Measurements from ENCODE around the gene BCAS3.
"Not testable (repeated sequence)": the region's sequence is repeated elsewhere in the genome, so short reads cannot be mapped to it uniquely, and the experiment has no call there.

BCAS3 gene

GRCh38 chr17:60941571-60941970 is 263.9 kb downstream of the BCAS3 start:
- no peak for DNase-seq

DNA sequence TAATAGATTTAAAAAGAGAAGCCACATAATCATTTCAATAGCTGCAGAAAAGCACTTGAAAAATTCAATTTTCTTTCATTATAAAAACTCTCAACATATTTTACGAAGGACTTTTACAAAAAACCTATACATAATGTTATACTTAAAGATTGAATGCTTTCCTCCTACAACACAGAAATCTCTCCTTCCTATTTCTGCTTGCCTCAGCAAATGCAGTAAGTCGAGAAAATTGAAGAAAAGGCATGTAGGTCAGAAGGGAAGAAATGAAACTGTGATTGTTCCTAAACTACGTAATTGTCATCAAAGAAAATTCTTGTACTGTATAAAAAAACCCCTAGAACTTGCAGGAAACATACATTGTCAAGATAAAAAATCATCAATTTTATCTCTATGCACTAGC is 267.1 kb downstream of the BCAS3 start:
- no peak for DNase-seq

DNA sequence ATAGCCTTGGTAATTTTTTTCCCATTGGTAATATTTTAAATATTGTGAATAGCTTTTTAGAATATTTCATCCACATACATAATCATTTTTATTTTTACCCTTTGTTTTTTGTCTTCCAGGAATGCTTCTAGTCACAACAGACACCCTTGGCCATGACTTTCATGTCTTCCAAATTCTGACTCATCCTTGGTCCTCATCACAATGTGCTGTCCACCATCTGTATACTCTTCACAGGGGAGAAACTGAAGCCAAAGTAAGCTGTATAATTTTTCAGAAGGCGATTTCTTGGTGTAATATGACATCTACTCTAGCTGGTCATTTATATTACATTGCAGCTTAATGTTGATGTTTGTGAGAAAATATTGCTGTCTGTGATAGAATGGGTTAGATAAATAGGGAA is 269.4 kb downstream of the BCAS3 start:
- DNase-seq = no peak

DNA sequence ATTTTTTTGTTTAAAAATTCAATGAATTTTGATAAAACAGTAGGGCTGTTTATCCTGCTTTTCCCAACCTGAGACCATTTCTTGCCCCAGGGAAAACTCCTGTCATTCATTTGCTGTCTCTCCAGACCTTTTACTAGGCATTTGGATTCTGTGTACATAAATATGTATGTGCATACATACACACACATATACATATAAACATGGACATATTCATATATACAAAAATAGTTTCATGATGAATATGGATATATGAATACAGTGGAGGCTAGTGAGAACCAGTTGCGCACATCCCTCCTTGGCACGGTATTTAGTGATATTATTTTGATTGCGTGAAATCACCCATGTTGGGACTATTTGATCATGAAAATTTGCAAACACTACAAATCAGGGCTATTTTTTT is 269.9 kb downstream of the BCAS3 start:
- no peak for DNase-seq

- DNase-seq = no peak
These were observed 275.1 kb downstream of the BCAS3 start for GRCh38 chr17:60952747-60953146.

GRCh38 chr17:60959011-60959410 is 281.4 kb downstream of the BCAS3 start:
- no peak for DNase-seq

DNA sequence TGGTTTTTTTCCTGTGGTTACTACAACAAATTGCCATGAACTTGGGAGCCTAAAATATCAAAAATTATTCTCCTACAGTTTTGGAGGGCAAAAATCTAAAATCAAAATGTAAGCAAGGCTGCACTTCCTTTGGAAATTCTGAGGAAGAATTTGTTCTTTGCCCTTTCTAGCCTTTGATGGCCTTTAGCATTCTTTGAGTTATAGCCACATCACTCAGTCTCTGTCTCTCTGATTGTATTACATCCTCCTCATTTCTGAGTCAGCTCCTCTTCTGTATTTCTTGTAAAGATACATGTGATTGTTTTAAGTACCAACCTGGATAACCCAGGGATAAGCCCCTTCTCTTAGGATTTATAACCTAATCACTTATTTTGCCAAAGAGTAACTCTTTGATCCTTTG is 282.0 kb downstream of the BCAS3 start:
- no peak for DNase-seq

GRCh38 chr17:60960398-60961065 is 282.9 kb downstream of the BCAS3 start:
- DNase-seq = no peak

DNA sequence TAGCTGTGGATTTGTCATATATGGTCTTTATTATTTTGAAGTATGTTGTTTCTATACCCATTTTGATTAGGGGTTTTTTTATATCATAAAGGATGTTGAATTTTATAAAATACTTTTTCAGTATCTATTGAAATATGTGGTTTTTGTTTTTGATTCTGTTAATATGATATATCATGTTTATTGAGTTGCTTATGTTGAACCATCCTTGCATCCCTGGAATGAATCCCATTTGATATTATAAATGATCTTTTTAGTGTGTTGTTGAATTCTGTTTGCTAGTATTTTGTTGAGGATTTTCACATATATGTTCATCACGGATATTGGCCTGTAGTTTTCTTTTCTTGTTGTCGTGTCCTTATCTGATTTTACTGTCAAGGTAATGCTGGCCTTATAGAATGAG is 286.5 kb downstream of the BCAS3 start:
- DNase-seq = no peak

- DNase-seq = no peak
These were observed 290.6 kb downstream of the BCAS3 start for GRCh38 chr17:60968266-60968665.

- no peak for DNase-seq
These were observed 291.9 kb downstream of the BCAS3 start for GRCh38 chr17:60969500-60970037.

DNA sequence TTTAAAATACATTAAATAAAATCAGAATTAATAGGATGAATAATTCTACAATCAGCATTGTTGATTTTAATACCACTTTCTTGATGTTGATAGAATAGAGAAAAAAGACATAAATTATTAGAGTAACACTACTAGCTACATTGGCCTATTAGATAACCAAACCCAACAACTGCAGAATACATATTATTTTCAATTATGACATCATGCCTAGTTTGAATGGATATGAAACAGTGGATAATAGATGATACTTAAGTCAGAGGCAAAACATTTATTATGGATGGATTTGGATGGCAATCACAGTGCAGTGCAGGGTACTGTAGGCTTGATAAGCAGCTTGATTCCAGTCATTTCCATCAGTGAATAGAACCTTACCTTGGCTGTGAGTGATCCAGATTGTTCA is 293.1 kb downstream of the BCAS3 start:
- no peak for DNase-seq

- DNase-seq = peak; percentile 22 to 34
These were observed 294.1 kb downstream of the BCAS3 start for GRCh38 chr17:60971515-60972369.

- DNase-seq = not testable (repeated sequence)
These were observed 299.2 kb downstream of the BCAS3 start for GRCh38 chr17:60976861-60977260.

DNA sequence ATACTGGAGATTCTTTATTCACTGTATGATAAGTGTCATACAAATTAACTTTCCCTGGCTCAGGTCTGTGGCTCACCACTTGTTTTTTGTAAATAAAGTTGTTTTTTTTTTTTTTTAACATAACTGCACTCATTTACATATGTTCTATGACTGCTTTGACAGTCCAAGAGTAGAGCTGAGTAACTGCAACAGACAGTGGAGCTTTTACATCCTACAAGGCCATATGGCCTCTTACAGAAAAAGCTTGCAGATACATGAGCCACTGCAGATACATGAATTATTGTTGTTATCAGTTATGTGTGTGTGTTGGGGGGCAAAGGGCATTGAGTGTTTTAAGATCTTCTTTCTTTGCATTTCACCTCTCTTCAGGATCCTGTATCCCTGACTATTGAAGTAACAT is 311.7 kb downstream of the BCAS3 start:
- DNase-seq = no peak

DNA sequence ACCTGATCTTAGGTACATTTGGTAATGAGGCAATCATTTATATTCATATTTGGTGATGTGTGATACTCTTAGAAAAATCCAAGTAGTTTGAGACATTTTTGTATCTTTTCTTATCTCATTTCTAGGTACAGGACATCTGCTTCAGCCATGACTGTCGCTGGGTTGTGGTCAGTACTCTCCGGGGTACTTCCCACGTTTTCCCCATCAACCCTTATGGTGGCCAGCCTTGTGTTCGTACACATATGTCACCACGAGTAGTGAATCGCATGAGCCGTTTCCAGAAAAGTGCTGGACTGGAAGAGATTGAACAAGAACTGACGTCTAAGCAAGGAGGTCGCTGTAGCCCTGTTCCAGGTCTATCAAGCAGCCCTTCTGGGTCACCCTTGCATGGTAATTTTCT is 312.2 kb downstream of the BCAS3 start:
- DNase-seq = no peak

- no peak for DNase-seq
These were observed 315.8 kb downstream of the BCAS3 start for GRCh38 chr17:60993497-60993896.

GRCh38 chr17:60995680-60996079 is 318.0 kb downstream of the BCAS3 start:
- DNase-seq = no peak

DNA sequence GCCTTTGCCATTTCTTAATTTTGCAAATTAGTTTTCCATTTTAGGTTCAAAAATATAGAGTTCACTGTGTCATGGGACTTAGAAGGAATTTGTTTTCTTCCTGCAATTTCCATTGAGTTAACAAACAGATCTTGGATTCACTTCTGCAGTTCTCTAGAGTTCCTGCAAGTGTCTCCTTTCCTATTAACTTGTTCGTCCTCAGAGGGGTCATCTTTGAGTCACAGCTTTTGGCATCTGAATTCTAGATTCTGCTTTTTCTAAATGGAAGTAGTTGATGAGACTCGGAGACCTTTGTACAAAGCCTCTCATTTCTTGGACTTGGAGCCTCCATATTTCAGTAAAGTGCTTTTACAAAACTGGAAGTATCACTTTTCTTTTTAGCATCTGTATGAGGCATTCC is 323.3 kb downstream of the BCAS3 start:
- no peak for DNase-seq

DNA sequence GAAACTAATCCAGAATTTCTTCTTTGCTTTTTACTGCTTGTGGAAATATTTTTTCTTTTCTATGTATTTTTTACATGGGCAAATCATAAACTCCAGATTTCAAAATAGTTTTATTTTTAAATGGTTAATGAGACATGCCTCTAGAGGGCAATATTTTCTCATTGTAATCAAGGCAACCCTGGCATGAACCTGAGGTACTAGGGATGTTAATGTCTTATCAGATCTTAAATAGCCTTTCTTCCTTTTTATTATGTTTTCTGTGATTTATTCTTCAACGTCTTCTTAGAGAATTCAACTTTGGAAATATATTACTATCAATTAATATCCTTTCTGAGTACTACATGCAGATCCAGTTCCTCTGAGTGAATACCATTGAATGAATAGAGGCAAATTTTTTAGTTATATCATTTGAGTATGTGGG is 324.7 kb downstream of the BCAS3 start:
- peak in 1 of 2 donors; percentile 36 for DNase-seq

- DNase-seq = no peak
These were observed 327.7 kb downstream of the BCAS3 start for GRCh38 chr17:61005358-61005757.

DNA sequence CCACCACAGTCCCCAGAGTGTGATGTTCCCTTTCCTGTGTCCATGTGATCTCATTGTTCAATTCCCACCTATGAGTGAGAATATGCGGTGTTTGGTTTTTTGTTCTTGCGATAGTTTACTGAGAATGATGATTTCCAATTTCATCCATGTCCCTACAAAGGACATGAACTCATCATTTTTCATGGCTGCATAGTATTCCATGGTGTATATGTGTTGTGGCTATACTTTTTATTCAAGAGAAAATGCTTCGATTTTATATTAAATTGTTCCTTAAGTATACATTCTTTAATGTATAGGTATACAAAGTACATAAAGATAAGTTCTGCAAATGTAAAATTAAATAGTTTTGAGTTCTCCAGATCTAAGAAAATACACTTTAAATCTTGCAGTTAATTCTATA is 328.3 kb downstream of the BCAS3 start:
- DNase-seq = not testable (repeated sequence)

- DNase-seq = no peak
These were observed 330.3 kb downstream of the BCAS3 start for GRCh38 chr17:61007980-61008379.

DNA sequence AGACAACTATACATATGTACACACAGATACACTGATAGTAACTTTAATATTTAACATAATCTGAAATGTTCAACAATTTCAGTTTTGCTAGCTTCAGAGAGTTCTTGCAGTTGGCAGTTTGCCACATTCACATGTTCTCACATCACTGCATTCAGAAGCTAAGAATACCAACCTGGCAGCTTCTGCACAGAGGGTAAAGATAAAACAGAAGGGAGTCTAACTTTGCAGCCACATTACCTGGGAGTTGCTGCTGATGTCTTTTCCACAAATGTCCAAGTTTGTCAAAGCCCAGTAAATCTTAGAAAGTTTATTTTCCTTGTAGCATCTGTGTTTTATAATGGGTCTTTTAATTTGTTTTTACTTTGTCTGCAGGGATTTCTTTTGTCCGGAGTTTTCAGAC is 332.0 kb downstream of the BCAS3 start:
- DNase-seq = no peak
